Measurements from ENCODE around the gene ECSCR. TPM values are rescaled to one million over a fixed set of nuclear protein-coding genes. Genes with fewer than 3 reads are reported as not detected.

ECSCR gene
- total and polyA plus RNA-seq, 2 donors (not counting 3 experiments of a cell fraction or from before 2014, with no cell fraction given) = 365 to 1,085 TPM

GRCh38 chr5:139494256-139494655 lies 31.7 kb upstream of the ECSCR start:
- H3K27ac ChIP-seq (ENCODE audit: insufficient read depth, low read depth, low read length) = peak overlapping the region; percentile 98
- intact Hi-C loops (cut with micrococcal nuclease) = no loop called here
- H3K4me3 ChIP-seq (replicated peaks in 1 of 3; ENCODE audit: insufficient read depth in 1 of 3, low read depth in 1 of 3, low read length in 3 of 3) = no peak overlapping the region
- H3K4me1 ChIP-seq (ENCODE audit: control insufficient read depth, extremely low read depth, insufficient read depth, low read length) = peaks cover 33% of the 10 kb centered on the region
- BruUV-seq (replicated peaks) = no TSS peak
- dilution Hi-C loops (cut with MboI; ENCODE audit: extremely low pct_ligation_motif_present, low sequenced_read_pairs) = no loop called here
- H3K9ac ChIP-seq (replicated peaks; ENCODE audit: extremely low read depth, insufficient read depth, low read length) = no peak overlapping the region
- TF ChIP-seq GATA2 (IDR thresholded peaks at IDR 0.05; ENCODE audit: insufficient read depth, insufficient read length, low read depth, low read length) (no peak), EZH2 (IDR thresholded peaks at IDR 0.05; ENCODE audit: borderline replicate concordance, low read depth, low read length, severe bottlenecking) (no peak), POLR2A (IDR thresholded peaks at IDR 0.05; ENCODE audit: low read depth, low read length) (no peak), JUN (IDR thresholded peaks at IDR 0.05; ENCODE audit: borderline replicate concordance, insufficient read depth, insufficient read length, low read depth) (no peak), MYC (IDR thresholded peaks at IDR 0.05; ENCODE audit: low read depth, low read length) (no peak), FOS (IDR thresholded peaks at IDR 0.05; ENCODE audit: borderline replicate concordance, insufficient read depth, low read length) (no peak), POLR2AphosphoS5 (IDR thresholded peaks at IDR 0.05; ENCODE audit: insufficient read depth, low read depth, low read length) (no peak), CTCF (IDR thresholded peaks at IDR 0.05; ENCODE audit: extremely low read depth in 1 of 2, insufficient read depth in 1 of 2, low read depth in 1 of 2, low read length in 2 of 2) (no peak), MAX (IDR thresholded peaks at IDR 0.05; ENCODE audit: insufficient read depth, insufficient read length) (no peak)
- ChIA-PET POLR2A (interaction anchor here (1.1 to 2.7 kb wide), 3 partner anchors 17 to 67 kb away, joined by 3 to 11 read pairs (median 3); partner anchors contain the start of genes ECSCR and UBE2D2), CTCF (interaction anchor here (3.3 to 6.8 kb wide), 3 partner anchors 12 to 72 kb away, joined by 11 to 39 read pairs (median 30); partner anchors contain the start of gene STING1)
- no peaks in the 10 kb centered on the region for H4K20me1 ChIP-seq (replicated peaks; ENCODE audit: control insufficient read depth, extremely low read depth, insufficient read depth, low read length)
- no peaks in the 10 kb centered on the region for H3K9me1 ChIP-seq (replicated peaks; ENCODE audit: control insufficient read depth, extremely low read depth, insufficient read depth, low read length)
- peak overlapping the region; percentile 71 for H2AFZ ChIP-seq (ENCODE audit: low read depth, low read length)
- H3K9me3 ChIP-seq (replicated peaks; ENCODE audit: control insufficient read depth, insufficient read depth, low read length) = no peaks in the 10 kb centered on the region
- no peaks in the 10 kb centered on the region for H3K36me3 ChIP-seq (ENCODE audit: control insufficient read depth in 2 of 2, extremely low read depth in 1 of 2, insufficient read depth in 2 of 2, low read length in 2 of 2)
- peak overlapping the region; percentile 78 for H3K4me2 ChIP-seq (ENCODE audit: insufficient read depth, low read length)
- H3K27me3 ChIP-seq (ENCODE audit: control insufficient read depth in 2 of 2, insufficient read depth in 2 of 2, low read length in 2 of 2) = no peaks in the 10 kb centered on the region
- FAIRE-seq (peak; percentile 38), DNase-seq (ENCODE audit: low read depth, low spot score) (no peak)
- no peaks in the 10 kb centered on the region for H3K79me2 ChIP-seq (ENCODE audit: control insufficient read depth, insufficient read depth, low read length)
